HG02610 (cell line): Measurements from ENCODE around the gene MIGA2.

ENCODE experiments used
- ATAC-seq: cut with Tn5 transposase; IDR thresholded peaks from one replicate; pipeline ENCODE4 v1.9.1; 2021; ENCODE audit warnings: mild to moderate bottlenecking, moderate library complexity; ENCODE audit not compliant: unreplicated experiment

Gene MIGA2

DNA sequence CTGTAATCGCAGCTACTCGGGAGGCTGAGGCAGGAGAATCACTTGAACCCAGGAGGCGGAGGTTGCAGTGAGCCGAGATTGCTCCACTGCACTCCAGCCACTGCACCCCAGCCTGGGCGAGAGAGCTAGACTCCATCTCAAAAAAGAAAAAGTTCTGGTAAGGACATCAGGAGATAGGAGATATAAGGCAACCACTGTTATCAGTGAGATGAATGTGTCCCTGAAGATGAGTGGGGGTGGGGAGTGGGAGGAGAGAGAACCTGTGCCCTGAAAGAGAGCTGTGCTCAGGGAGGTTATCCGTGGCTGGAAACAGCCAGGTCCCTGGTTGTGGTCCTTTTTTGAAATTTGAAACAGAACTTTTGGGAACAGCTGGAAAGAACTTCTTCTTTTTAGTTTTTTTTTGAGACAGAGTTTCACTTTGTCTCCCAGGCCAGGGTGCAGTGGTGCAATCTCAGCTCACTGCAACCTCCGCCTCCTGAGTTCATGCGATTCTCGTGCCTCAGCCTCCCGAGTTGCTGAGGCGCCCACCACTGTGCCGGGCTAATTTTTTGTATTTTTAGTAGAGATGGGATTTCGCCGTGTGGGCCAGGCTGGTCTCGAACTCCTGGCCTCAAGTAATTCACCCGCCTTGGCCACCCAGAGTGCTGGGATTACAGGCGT lies 77.3 kb downstream of the MIGA2 start:
- no peak for ATAC-seq

DNA sequence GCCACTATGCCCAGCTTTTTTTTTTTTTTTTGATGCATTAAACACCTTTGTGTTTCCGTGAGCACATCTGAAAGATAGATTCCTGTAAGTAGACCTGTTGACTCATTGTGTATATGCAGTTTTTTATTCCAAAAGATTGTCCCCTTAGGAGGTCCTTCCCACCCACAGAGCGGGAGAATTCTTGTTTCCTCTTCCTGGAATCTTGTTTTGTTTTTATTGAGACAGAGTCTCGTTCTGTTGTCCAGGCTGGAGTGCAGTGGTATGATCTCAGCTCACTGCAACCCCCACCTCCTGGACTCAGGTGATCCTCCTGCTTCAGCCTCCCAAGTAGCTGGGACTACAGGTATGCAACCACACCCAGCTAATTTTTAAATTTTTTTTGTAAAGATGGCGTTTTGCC lies 82.4 kb downstream of the MIGA2 start:
- no peak for ATAC-seq

DNA sequence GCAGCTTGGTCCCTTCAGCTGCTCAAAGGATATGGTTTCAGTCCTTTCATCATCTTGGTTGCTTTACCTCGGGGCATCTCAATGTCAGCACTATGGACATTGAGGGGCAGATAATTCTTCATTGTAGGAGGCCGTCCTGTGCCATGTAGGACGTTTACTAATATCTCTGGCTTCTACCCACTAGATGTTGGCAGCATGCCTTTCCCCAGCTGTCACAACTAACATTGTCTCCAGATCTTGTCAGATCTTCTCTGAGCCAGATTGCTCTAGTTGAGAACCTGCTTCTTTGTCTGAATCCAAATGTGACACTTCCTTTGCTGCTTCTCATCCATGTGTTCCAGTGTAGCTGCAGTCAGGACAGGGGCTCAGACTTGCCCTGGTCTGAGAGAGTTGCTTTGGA lies 85.1 kb downstream of the MIGA2 start:
- ATAC-seq = no peak
